GM18870 (cell line): Measurements from ENCODE around the gene CFAP100.

Source experiments
- ATAC-seq: cut with Tn5 transposase; IDR thresholded peaks from one replicate; pipeline ENCODE4 v1.9.1; 2021; ENCODE audit warnings: moderate library complexity; ENCODE audit not compliant: unreplicated experiment

Gene CFAP100

GRCh38 chr3:126439346-126439967 lies 44.7 kb downstream of the CFAP100 start:
- no peak for ATAC-seq

- no peak for ATAC-seq
Measured at GRCh38 chr3:126439968-126440708, 45.4 kb downstream of the CFAP100 start.

- no peak for ATAC-seq
Measured at GRCh38 chr3:126440709-126440995, 45.9 kb downstream of the CFAP100 start.

- no peak for ATAC-seq
Measured at GRCh38 chr3:126441256-126441880, 46.7 kb downstream of the CFAP100 start.

- ATAC-seq: no peak
Measured at GRCh38 chr3:126442094-126442855, 47.6 kb downstream of the CFAP100 start.

- ATAC-seq: no peak
Measured at GRCh38 chr3:126442856-126443242, 48.1 kb downstream of the CFAP100 start.

- no peak for ATAC-seq
Measured at GRCh38 chr3:126445506-126445905, 50.8 kb downstream of the CFAP100 start.

- ATAC-seq: no peak
Measured at GRCh38 chr3:126446301-126446700, 51.6 kb downstream of the CFAP100 start.

- ATAC-seq: no peak
Measured at GRCh38 chr3:126446791-126447190, 52.1 kb downstream of the CFAP100 start.

GRCh38 chr3:126447456-126448106 lies 52.9 kb downstream of the CFAP100 start:
- no peak for ATAC-seq

GRCh38 chr3:126448136-126448892 lies 53.6 kb downstream of the CFAP100 start:
- ATAC-seq: no peak

- ATAC-seq: no peak
Measured at GRCh38 chr3:126448893-126449180, 54.1 kb downstream of the CFAP100 start.

- no peak for ATAC-seq
Measured at GRCh38 chr3:126449621-126450051, 54.9 kb downstream of the CFAP100 start.

- no peak for ATAC-seq
Measured at GRCh38 chr3:126450219-126450618, 55.5 kb downstream of the CFAP100 start.

GRCh38 chr3:126450744-126451143 lies 56.0 kb downstream of the CFAP100 start:
- ATAC-seq: no peak

- no peak for ATAC-seq
Measured at GRCh38 chr3:126451511-126451910, 56.8 kb downstream of the CFAP100 start.

- ATAC-seq: no peak
Measured at GRCh38 chr3:126452213-126452612, 57.5 kb downstream of the CFAP100 start.

GRCh38 chr3:126454025-126454424 lies 59.3 kb downstream of the CFAP100 start:
- ATAC-seq: no peak

- no peak for ATAC-seq
Measured at GRCh38 chr3:126454437-126455198, 59.9 kb downstream of the CFAP100 start.

- ATAC-seq: no peak
Measured at GRCh38 chr3:126456211-126456610, 61.5 kb downstream of the CFAP100 start.
